PC-9 (cell line): ENCODE results near the gene MSI2.

Experiments
- CTCF ChIP-seq: fragments of 200-600 bp; sonication (generic); conservative IDR thresholded peaks from 2 replicates; pipeline ENCODE4 v1.6.1; 2017; ENCODE audit warnings: mixed run types, antibody characterized with exemption, mild to moderate bottlenecking, moderate library complexity
- EZH2 ChIP-seq: fragments of 200-600 bp; sonication (generic); IDR thresholded peaks from 2 replicates; pipeline ENCODE4 v1.8.0; 2017; ENCODE audit warnings: antibody characterized with exemption, low read depth

GRCh38 chr17:57385975-57386374 lies 129.7 kb downstream of the MSI2 start:
- TF ChIP-seq CTCF (no peak), EZH2 (no peak)
